ENCODE data around the gene NDFIP1. TPM values are rescaled to one million over a fixed set of nuclear protein-coding genes. Genes with fewer than 3 reads are reported as not detected.

Gene NDFIP1
- total RNA-seq, 2 experiments from 2014 or later: 59.2 to 62.3 TPM

DNA sequence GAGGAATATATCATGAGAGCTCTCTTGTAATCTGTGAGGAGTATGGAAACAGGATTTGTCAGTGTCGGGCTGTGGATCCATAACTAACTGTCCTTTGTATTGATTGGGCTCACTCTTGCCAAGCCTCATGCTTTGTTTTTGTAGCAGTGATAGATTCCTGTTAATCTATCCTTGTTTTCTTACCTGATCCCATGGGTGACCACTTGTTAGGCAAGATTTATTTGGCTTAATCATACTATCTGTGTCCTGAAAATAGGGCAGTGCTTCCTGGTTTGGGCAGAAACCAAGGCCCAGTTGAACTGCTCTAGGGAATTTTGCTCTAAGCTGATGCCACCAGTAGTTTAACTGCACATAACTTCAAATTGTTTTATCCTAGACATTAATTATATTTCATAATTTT, 6.1 kb downstream of the NDFIP1 start:
- Mint-ChIP-seq H3K4me1 (peaks cover 53% of the 10 kb centered on the region), H3K27me3 (no peaks in the 10 kb centered on the region), H3K27ac (no peak overlapping the region), H3K4me3 (no peak overlapping the region), H3K36me3 (peaks cover 34% of the 10 kb centered on the region), H3K9me3 (no peaks in the 10 kb centered on the region)
- ATAC-seq (ENCODE audit: low read depth) (no peak), DNase-seq (no peak)
- POLR2A ChIA-PET: interaction anchor here (1.4 kb wide), 1 partner anchor 102 kb away, joined by 3 read pairs; the partner anchor contains the start of gene GNPDA1

DNA sequence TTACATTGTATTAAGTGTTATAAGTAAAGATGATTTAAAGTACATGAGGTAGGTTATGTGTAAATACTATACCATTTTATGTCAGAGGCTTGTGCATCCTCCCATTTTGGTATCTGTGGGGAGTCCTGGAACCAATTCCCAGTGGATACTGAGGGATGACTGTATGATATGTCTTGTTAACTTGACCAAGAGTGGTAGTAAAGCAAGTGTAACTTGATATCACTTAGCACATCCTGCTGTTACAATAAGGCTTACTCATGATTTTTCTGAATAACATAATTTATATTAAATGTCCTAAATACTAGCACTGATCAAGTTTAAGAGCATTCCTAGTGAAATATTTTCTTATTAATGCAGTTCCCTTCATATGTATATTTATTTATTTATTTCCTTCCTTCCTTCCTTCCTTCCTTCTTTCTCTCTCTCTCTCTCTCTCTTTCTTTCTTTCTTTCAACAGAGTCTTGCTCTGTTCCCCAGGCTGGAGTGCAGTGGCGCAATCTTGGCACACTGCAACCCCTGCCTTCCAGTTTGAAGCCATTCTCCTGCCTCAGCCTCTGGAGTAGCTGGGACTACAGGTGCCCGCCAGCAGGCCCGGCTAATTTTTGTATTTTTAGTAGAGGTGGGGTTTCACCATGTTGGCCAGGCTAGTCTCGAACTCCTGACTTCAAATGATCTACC, 7.5 kb downstream of the NDFIP1 start:
- Mint-ChIP-seq H3K36me3 (peaks cover 34% of the 10 kb centered on the region), H3K4me1 (peaks cover 55% of the 10 kb centered on the region), H3K4me3 (no peak overlapping the region), H3K9me3 (no peaks in the 10 kb centered on the region), H3K27me3 (no peaks in the 10 kb centered on the region), H3K27ac (peak overlapping the region; percentile 56)
- ATAC-seq (ENCODE audit: low read depth): no peak
- POLR2A ChIA-PET: interaction anchor here (1.0 kb wide), 1 partner anchor 91 kb away, joined by 3 read pairs; no protein-coding TSS in a partner anchor
- no peak for DNase-seq

- H3K36me3 Mint-ChIP-seq: peaks cover 43% of the 10 kb centered on the region
- H3K27ac Mint-ChIP-seq: no peak overlapping the region
- peaks cover 57% of the 10 kb centered on the region for H3K4me1 Mint-ChIP-seq
- H3K9me3 Mint-ChIP-seq: no peaks in the 10 kb centered on the region
- H3K27me3 Mint-ChIP-seq: no peaks in the 10 kb centered on the region
- POLR2A ChIA-PET: no interaction called here
- DNase-seq: no peak
- no peak overlapping the region for H3K4me3 Mint-ChIP-seq
- no peak for ATAC-seq (ENCODE audit: low read depth)
Measured at GRCh38 chr5:142117579-142118151, 9.1 kb downstream of the NDFIP1 start.

GRCh38 chr5:142118155-142118686, 9.6 kb downstream of the NDFIP1 start:
- DNase-seq (no peak), ATAC-seq (ENCODE audit: low read depth) (no peak)
- Mint-ChIP-seq H3K9me3 (no peaks in the 10 kb centered on the region), H3K4me1 (peaks cover 54% of the 10 kb centered on the region), H3K27me3 (no peaks in the 10 kb centered on the region), H3K27ac (no peak overlapping the region), H3K36me3 (peaks cover 40% of the 10 kb centered on the region), H3K4me3 (no peak overlapping the region)
- POLR2A ChIA-PET: interaction anchor here (0.5 to 2.9 kb wide), 2 partner anchors 9 to 22 kb away, joined by 4 to 12 read pairs; partner anchors contain the start of gene NDFIP1

- Mint-ChIP-seq H3K36me3 (peaks cover 38% of the 10 kb centered on the region), H3K4me3 (no peak overlapping the region), H3K4me1 (peaks cover 50% of the 10 kb centered on the region), H3K27ac (no peak overlapping the region), H3K9me3 (peaks cover under 1% of the 10 kb centered on the region), H3K27me3 (no peaks in the 10 kb centered on the region)
- POLR2A ChIA-PET: interaction anchor here (0.5 to 2.9 kb wide), 3 partner anchors 10 to 22 kb away, joined by 4 to 12 read pairs (median 4); partner anchors contain the start of gene NDFIP1
- DNase-seq: no peak
- ATAC-seq (ENCODE audit: low read depth): no peak
Measured at GRCh38 chr5:142119051-142119625, 10.6 kb downstream of the NDFIP1 start.

- DNase-seq (no peak), ATAC-seq (ENCODE audit: low read depth) (peak; percentile 58)
- Mint-ChIP-seq H3K36me3 (peaks cover 46% of the 10 kb centered on the region), H3K9me3 (peaks cover 3% of the 10 kb centered on the region), H3K27ac (peak overlapping the region; percentile 70), H3K27me3 (no peaks in the 10 kb centered on the region), H3K4me3 (peak overlapping the region; percentile 72), H3K4me1 (peaks cover 46% of the 10 kb centered on the region)
- POLR2A ChIA-PET: interaction anchor here (2.9 kb wide), 1 partner anchor 11 kb away, joined by 12 read pairs; the partner anchor contains the start of gene NDFIP1
Measured at GRCh38 chr5:142120247-142120935, 11.8 kb downstream of the NDFIP1 start.

DNA sequence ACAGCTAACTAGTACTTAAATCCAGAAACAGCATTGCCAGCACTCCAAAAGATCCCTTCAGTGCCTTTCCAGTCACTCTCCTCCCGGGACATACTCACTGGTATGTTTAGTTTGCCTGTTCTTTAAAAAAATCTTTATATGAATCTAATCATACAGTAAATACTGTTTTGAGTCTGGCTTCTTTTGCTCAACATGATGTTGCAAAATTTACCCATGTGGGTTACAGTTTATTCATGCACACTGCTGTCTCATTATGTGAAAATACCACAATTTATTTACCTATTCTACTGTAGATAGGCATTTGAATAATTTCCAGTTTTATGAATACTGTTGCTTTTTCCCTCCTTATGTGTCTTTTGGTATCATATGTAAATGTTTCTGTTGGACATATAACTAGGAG, 13.5 kb downstream of the NDFIP1 start:
- Mint-ChIP-seq H3K27me3 (no peaks in the 10 kb centered on the region), H3K27ac (no peak overlapping the region), H3K4me1 (peaks cover 37% of the 10 kb centered on the region), H3K4me3 (no peak overlapping the region), H3K36me3 (peaks cover 46% of the 10 kb centered on the region), H3K9me3 (peaks cover 3% of the 10 kb centered on the region)
- no peak for ATAC-seq (ENCODE audit: low read depth)
- no peak for DNase-seq
- POLR2A ChIA-PET: no interaction called here

DNA sequence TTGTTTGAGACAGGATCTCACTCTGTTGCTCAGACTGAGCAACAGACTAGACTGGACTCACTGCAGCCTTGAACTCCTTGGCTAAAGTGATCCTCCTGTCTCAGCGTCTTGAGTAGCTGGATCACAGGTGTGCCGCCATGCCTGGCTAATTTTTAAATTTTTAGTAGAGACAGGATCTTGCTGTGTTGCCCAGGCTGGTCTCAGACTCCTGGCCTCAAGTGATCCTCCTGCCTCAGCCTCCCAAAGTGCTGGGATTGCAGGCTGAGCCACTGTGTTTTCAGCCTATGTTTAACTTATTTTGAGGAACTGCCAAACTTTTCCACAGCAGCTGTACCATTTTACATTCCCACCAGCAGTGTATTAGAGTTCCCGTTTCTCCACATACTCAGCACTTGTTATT, 16.8 kb downstream of the NDFIP1 start:
- H3K36me3 Mint-ChIP-seq: peaks cover 45% of the 10 kb centered on the region
- POLR2A ChIA-PET: no interaction called here
- no peak overlapping the region for H3K4me3 Mint-ChIP-seq
- H3K27ac Mint-ChIP-seq: no peak overlapping the region
- ATAC-seq (ENCODE audit: low read depth): no peak
- peaks cover 3% of the 10 kb centered on the region for H3K9me3 Mint-ChIP-seq
- H3K4me1 Mint-ChIP-seq: peaks cover 44% of the 10 kb centered on the region
- no peak for DNase-seq
- H3K27me3 Mint-ChIP-seq: no peaks in the 10 kb centered on the region

- no peaks in the 10 kb centered on the region for H3K27me3 Mint-ChIP-seq
- DNase-seq (no peak), ATAC-seq (ENCODE audit: low read depth) (no peak)
- POLR2A ChIA-PET: no interaction called here
- H3K4me3 Mint-ChIP-seq: no peak overlapping the region
- peaks cover 3% of the 10 kb centered on the region for H3K9me3 Mint-ChIP-seq
- H3K4me1 Mint-ChIP-seq: peaks cover 39% of the 10 kb centered on the region
- H3K36me3 Mint-ChIP-seq: peaks cover 45% of the 10 kb centered on the region
- H3K27ac Mint-ChIP-seq: no peak overlapping the region
Measured at GRCh38 chr5:142125963-142126362, 17.4 kb downstream of the NDFIP1 start.

- Mint-ChIP-seq H3K9me3 (peaks cover 3% of the 10 kb centered on the region), H3K4me1 (peaks cover 32% of the 10 kb centered on the region), H3K27me3 (no peaks in the 10 kb centered on the region), H3K36me3 (peaks cover 31% of the 10 kb centered on the region), H3K27ac (peak overlapping the region; percentile 78), H3K4me3 (peak overlapping the region; percentile 63)
- POLR2A ChIA-PET: interaction anchor here (1.0 to 2.5 kb wide), 8 partner anchors 20 to 159 kb away, joined by 3 to 23 read pairs (median 6); partner anchors contain the start of genes GNPDA1, NDFIP1 and RNF14
- DNase-seq: no peak
- ATAC-seq (ENCODE audit: low read depth): peak; percentile 84
Measured at GRCh38 chr5:142128675-142129208, 20.2 kb downstream of the NDFIP1 start.

DNA sequence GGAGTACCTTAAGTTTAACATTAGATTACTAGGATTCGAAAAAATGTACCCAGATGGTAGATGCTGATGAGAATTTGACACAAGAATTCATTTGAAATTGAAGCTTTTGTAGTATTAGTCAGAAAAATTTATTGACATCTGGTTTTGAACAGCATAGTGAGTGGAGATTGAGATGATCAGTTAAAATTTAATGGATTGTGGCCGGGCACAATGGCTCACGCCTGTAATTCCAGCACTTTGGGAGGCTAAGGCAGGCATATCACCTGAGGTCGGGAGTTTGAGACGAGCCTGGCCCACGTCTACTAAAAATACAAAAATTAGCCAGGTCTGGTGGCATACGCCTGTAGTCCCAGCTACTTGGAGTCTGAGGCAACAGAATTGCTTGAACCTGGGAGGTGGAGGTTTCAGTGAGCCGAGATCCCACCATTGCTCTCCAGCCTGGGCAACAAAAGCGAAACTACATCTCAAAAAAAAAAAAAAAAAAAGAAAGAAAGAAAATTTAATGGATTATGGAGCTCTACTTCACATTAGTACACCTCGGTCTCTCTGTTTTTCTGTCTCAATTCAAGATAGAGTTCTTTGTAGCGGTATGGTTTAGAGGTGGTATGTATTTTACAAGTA, 21.0 kb downstream of the NDFIP1 start:
- H3K4me3 Mint-ChIP-seq: peak overlapping the region; percentile 63
- DNase-seq (no peak), ATAC-seq (ENCODE audit: low read depth) (no peak)
- H3K27me3 Mint-ChIP-seq: no peaks in the 10 kb centered on the region
- H3K36me3 Mint-ChIP-seq: peaks cover 25% of the 10 kb centered on the region
- H3K4me1 Mint-ChIP-seq: peaks cover 28% of the 10 kb centered on the region
- H3K27ac Mint-ChIP-seq: peak overlapping the region; percentile 52
- POLR2A ChIA-PET: interaction anchor here (0.7 to 2.5 kb wide), 8 partner anchors 11 to 160 kb away, joined by 3 to 23 read pairs (median 6); partner anchors contain the start of genes GNPDA1, NDFIP1 and RNF14
- peaks cover under 1% of the 10 kb centered on the region for H3K9me3 Mint-ChIP-seq

- DNase-seq (no peak), ATAC-seq (ENCODE audit: low read depth) (no peak)
- POLR2A ChIA-PET: interaction anchor here (1.4 kb wide), 1 partner anchor 22 kb away, joined by 4 read pairs; no protein-coding TSS in a partner anchor
- no peaks in the 10 kb centered on the region for H3K9me3 Mint-ChIP-seq
- no peak overlapping the region for H3K4me3 Mint-ChIP-seq
- H3K36me3 Mint-ChIP-seq: peaks cover 19% of the 10 kb centered on the region
- no peaks in the 10 kb centered on the region for H3K27me3 Mint-ChIP-seq
- H3K4me1 Mint-ChIP-seq: peaks cover 35% of the 10 kb centered on the region
- no peak overlapping the region for H3K27ac Mint-ChIP-seq
Measured at GRCh38 chr5:142131394-142131793, 22.8 kb downstream of the NDFIP1 start.

Data from activated naive CD8-positive, alpha-beta T cell treated with anti-CD3 and anti-CD28 coated beads, Interleukin-2, amount 10 ng/mL, durations not matched to agents 7 days and 5 days (primary cell).